ENCODE data around the gene PDZD2. TPM values are rescaled to one million over a fixed set of nuclear protein-coding genes. Genes with fewer than 3 reads are reported as not detected.

PDZD2 gene
- total and polyA plus RNA-seq, 4 experiments from 2014 or later, result 0.07 to 1.1 (median 0.68) TPM

GRCh38 chr5:32017692-32018367 is 378.9 kb downstream of the PDZD2 start:
- intact Hi-C loops (cut with micrococcal nuclease), result no loop called here
- Mint-ChIP-seq H3K4me1 (peaks cover 0 to 5% (median 2%) of the 10 kb centered on the region in 4 donors), H3K9me3 (no peaks in the 10 kb centered on the region), H3K27ac (peak overlapping the region in 1 of 7 donors; percentile 29), H3K36me3 (no peaks in the 10 kb centered on the region), H3K27me3 (peaks cover 0 to 1% of the 10 kb centered on the region in 2 donors), H3K4me3 (peak overlapping the region in 1 of 8 donors; percentile 6)
- CTCF ChIA-PET (ENCODE audit: partially characterized antibody), result no interaction called here
- Histone ChIP-seq H3K4me3 (ENCODE audit: low read length in 2 of 2) (no peak overlapping the region), H3K36me3 (ENCODE audit: insufficient read depth, low read length) (no peaks in the 10 kb centered on the region), H3K4me1 (ENCODE audit: insufficient read depth, low read length) (no peaks in the 10 kb centered on the region), H3K9me3 (ENCODE audit: control insufficient read depth in 1 of 2, low read length in 2 of 2) (no peaks in the 10 kb centered on the region), H3K27me3 (ENCODE audit: insufficient read depth, low read length) (no peaks in the 10 kb centered on the region), H3K27ac (ENCODE audit: low read depth, low read length) (no peak overlapping the region)
- POLR2A ChIA-PET (ENCODE audit: partially characterized antibody), result interaction anchor here (0.8 kb wide), 1 partner anchor 15 kb away, joined by 4 read pairs; no protein-coding TSS in a partner anchor
- no peak for DNase-seq

GRCh38 chr5:32018476-32019436 is 379.8 kb downstream of the PDZD2 start:
- peak overlapping the region in 1 of 8 donors; percentile 0 for H3K4me3 Mint-ChIP-seq
- POLR2A ChIA-PET (ENCODE audit: partially characterized antibody), result interaction anchor here (0.8 kb wide), 1 partner anchor 14 kb away, joined by 4 read pairs; no protein-coding TSS in a partner anchor
- peaks cover 0 to 5% (median 2%) of the 10 kb centered on the region in 4 donors for H3K4me1 Mint-ChIP-seq
- no peaks in the 10 kb centered on the region for H3K9me3 Mint-ChIP-seq
- Histone ChIP-seq H3K9me3 (ENCODE audit: control insufficient read depth in 1 of 2, low read length in 2 of 2) (no peaks in the 10 kb centered on the region), H3K27ac (ENCODE audit: low read depth, low read length) (no peak overlapping the region), H3K27me3 (ENCODE audit: insufficient read depth, low read length) (no peaks in the 10 kb centered on the region), H3K4me3 (ENCODE audit: low read length in 2 of 2) (no peak overlapping the region), H3K36me3 (ENCODE audit: insufficient read depth, low read length) (no peaks in the 10 kb centered on the region), H3K4me1 (ENCODE audit: insufficient read depth, low read length) (no peaks in the 10 kb centered on the region)
- H3K27me3 Mint-ChIP-seq, result peaks cover 0 to 1% of the 10 kb centered on the region in 2 donors
- H3K36me3 Mint-ChIP-seq, result no peaks in the 10 kb centered on the region
- CTCF ChIA-PET (ENCODE audit: partially characterized antibody), result no interaction called here
- H3K27ac Mint-ChIP-seq, result no peak overlapping the region
- no peak for DNase-seq
- intact Hi-C loops (cut with micrococcal nuclease), result no loop called here

GRCh38 chr5:32020271-32020670 is 381.3 kb downstream of the PDZD2 start:
- ChIA-PET CTCF (ENCODE audit: partially characterized antibody) (no interaction called here), POLR2A (ENCODE audit: partially characterized antibody) (interaction anchor here (0.7 kb wide), 1 partner anchor 10 kb away, joined by 4 read pairs; no protein-coding TSS in a partner anchor)
- Histone ChIP-seq H3K36me3 (ENCODE audit: insufficient read depth, low read length) (no peaks in the 10 kb centered on the region), H3K27me3 (ENCODE audit: insufficient read depth, low read length) (no peaks in the 10 kb centered on the region), H3K4me1 (ENCODE audit: insufficient read depth, low read length) (no peaks in the 10 kb centered on the region), H3K9me3 (ENCODE audit: control insufficient read depth in 1 of 2, low read length in 2 of 2) (no peaks in the 10 kb centered on the region), H3K4me3 (ENCODE audit: low read length in 2 of 2) (peak overlapping the region in 1 of 2 donors; percentile 44), H3K27ac (ENCODE audit: low read depth, low read length) (peak overlapping the region; percentile 6)
- Mint-ChIP-seq H3K9me3 (no peaks in the 10 kb centered on the region), H3K36me3 (no peaks in the 10 kb centered on the region), H3K27me3 (peaks cover 0 to 4% of the 10 kb centered on the region in 2 donors), H3K27ac (peak overlapping the region; percentile 35 to 96 (median 84)), H3K4me1 (peaks cover 0 to 5% (median 2%) of the 10 kb centered on the region in 4 donors), H3K4me3 (peak overlapping the region; percentile 61 to 83 (median 70))
- intact Hi-C loops (cut with micrococcal nuclease), result no loop called here
- peak in 3 of 5 donors; percentile 21 to 44 (median 29) for DNase-seq

- no peaks in the 10 kb centered on the region for H3K9me3 ChIP-seq (ENCODE audit: control insufficient read depth in 1 of 2, low read length in 2 of 2)
- Mint-ChIP-seq H3K4me1 (peaks cover 0 to 5% (median 2%) of the 10 kb centered on the region in 4 donors), H3K27ac (peak overlapping the region in 5 of 7 donors; percentile 27 to 96 (median 84)), H3K27me3 (peaks cover 0 to 3% of the 10 kb centered on the region in 2 donors), H3K9me3 (no peaks in the 10 kb centered on the region), H3K36me3 (no peaks in the 10 kb centered on the region), H3K4me3 (peak overlapping the region in 7 of 8 donors; percentile 61 to 83 (median 74))
- H3K27ac ChIP-seq (ENCODE audit: low read depth, low read length), result no peak overlapping the region
- H3K36me3 ChIP-seq (ENCODE audit: insufficient read depth, low read length), result no peaks in the 10 kb centered on the region
- intact Hi-C loops (cut with micrococcal nuclease), result no loop called here
- CTCF ChIA-PET (ENCODE audit: partially characterized antibody), result interaction anchor here (0.8 kb wide), 1 partner anchor 9 kb away, joined by 4 read pairs; no protein-coding TSS in a partner anchor
- H3K27me3 ChIP-seq (ENCODE audit: insufficient read depth, low read length), result no peaks in the 10 kb centered on the region
- DNase-seq, result no peak
- H3K4me1 ChIP-seq (ENCODE audit: insufficient read depth, low read length), result no peaks in the 10 kb centered on the region
- no peak overlapping the region for H3K4me3 ChIP-seq (ENCODE audit: low read length in 2 of 2)
- POLR2A ChIA-PET (ENCODE audit: partially characterized antibody), result no interaction called here
Measured at GRCh38 chr5:32020946-32021345, 382.0 kb downstream of the PDZD2 start.

GRCh38 chr5:32021771-32022170 is 382.8 kb downstream of the PDZD2 start:
- H3K27ac Mint-ChIP-seq, result peak overlapping the region in 2 of 7 donors; percentile 22 to 60
- POLR2A ChIA-PET (ENCODE audit: partially characterized antibody), result no interaction called here
- intact Hi-C loops (cut with micrococcal nuclease), result no loop called here

GRCh38 chr5:32022638-32023037 is 383.7 kb downstream of the PDZD2 start:
- Histone ChIP-seq H3K27ac (ENCODE audit: low read depth, low read length) (no peak overlapping the region), H3K9me3 (ENCODE audit: control insufficient read depth in 1 of 2, low read length in 2 of 2) (no peaks in the 10 kb centered on the region), H3K36me3 (ENCODE audit: insufficient read depth, low read length) (no peaks in the 10 kb centered on the region), H3K4me3 (ENCODE audit: low read length in 2 of 2) (no peak overlapping the region), H3K27me3 (ENCODE audit: insufficient read depth, low read length) (no peaks in the 10 kb centered on the region), H3K4me1 (ENCODE audit: insufficient read depth, low read length) (no peaks in the 10 kb centered on the region)
- intact Hi-C loops (cut with micrococcal nuclease), result no loop called here
- no peak for DNase-seq
- no peaks in the 10 kb centered on the region for H3K9me3 Mint-ChIP-seq
- H3K27me3 Mint-ChIP-seq, result peaks cover 2% of the 10 kb centered on the region in 2 donors
- ChIA-PET POLR2A (ENCODE audit: partially characterized antibody) (no interaction called here), CTCF (ENCODE audit: partially characterized antibody) (no interaction called here)
- H3K27ac Mint-ChIP-seq, result peak overlapping the region in 1 of 7 donors; percentile 86
- H3K4me3 Mint-ChIP-seq, result no peak overlapping the region
- H3K4me1 Mint-ChIP-seq, result peaks cover 0 to 5% (median 2%) of the 10 kb centered on the region in 4 donors
- H3K36me3 Mint-ChIP-seq, result no peaks in the 10 kb centered on the region

More at GRCh38 chr5:32021771-32022170, 382.8 kb downstream of the PDZD2 start:
- no peaks in the 10 kb centered on the region for H3K9me3 ChIP-seq (ENCODE audit: control insufficient read depth in 1 of 2, low read length in 2 of 2)
- DNase-seq, result no peak
- H3K27me3 ChIP-seq (ENCODE audit: insufficient read depth, low read length), result no peaks in the 10 kb centered on the region
- H3K4me3 ChIP-seq (ENCODE audit: low read length in 2 of 2), result no peak overlapping the region
- Mint-ChIP-seq H3K4me1 (peaks cover 0 to 5% (median 2%) of the 10 kb centered on the region in 4 donors), H3K4me3 (peak overlapping the region in 5 of 8 donors; percentile 7 to 67 (median 18)), H3K36me3 (no peaks in the 10 kb centered on the region), H3K9me3 (no peaks in the 10 kb centered on the region), H3K27me3 (peaks cover 2% of the 10 kb centered on the region in 2 donors)
- H3K27ac ChIP-seq (ENCODE audit: low read depth, low read length), result no peak overlapping the region
- H3K4me1 ChIP-seq (ENCODE audit: insufficient read depth, low read length), result no peaks in the 10 kb centered on the region
- no peaks in the 10 kb centered on the region for H3K36me3 ChIP-seq (ENCODE audit: insufficient read depth, low read length)
- CTCF ChIA-PET (ENCODE audit: partially characterized antibody), result interaction anchor here (0.8 kb wide), 1 partner anchor 10 kb away, joined by 4 read pairs; no protein-coding TSS in a partner anchor

- H3K27me3 Mint-ChIP-seq, result peaks cover 2% of the 10 kb centered on the region in 2 donors
- H3K9me3 Mint-ChIP-seq, result no peaks in the 10 kb centered on the region
- intact Hi-C loops (cut with micrococcal nuclease), result no loop called here
- Histone ChIP-seq H3K27ac (ENCODE audit: low read depth, low read length) (no peak overlapping the region), H3K27me3 (ENCODE audit: insufficient read depth, low read length) (no peaks in the 10 kb centered on the region), H3K4me1 (ENCODE audit: insufficient read depth, low read length) (no peaks in the 10 kb centered on the region), H3K4me3 (ENCODE audit: low read length in 2 of 2) (no peak overlapping the region), H3K9me3 (ENCODE audit: control insufficient read depth in 1 of 2, low read length in 2 of 2) (no peaks in the 10 kb centered on the region), H3K36me3 (ENCODE audit: insufficient read depth, low read length) (no peaks in the 10 kb centered on the region)
- ChIA-PET POLR2A (ENCODE audit: partially characterized antibody) (no interaction called here), CTCF (ENCODE audit: partially characterized antibody) (interaction anchor here (1.2 kb wide), 1 partner anchor 13 kb away, joined by 4 read pairs; no protein-coding TSS in a partner anchor)
- DNase-seq, result no peak
- peak overlapping the region in 1 of 8 donors; percentile 56 for H3K4me3 Mint-ChIP-seq
- no peak overlapping the region for H3K27ac Mint-ChIP-seq
- H3K36me3 Mint-ChIP-seq, result no peaks in the 10 kb centered on the region
- H3K4me1 Mint-ChIP-seq, result peaks cover 0 to 2% (median under 1%) of the 10 kb centered on the region in 4 donors
Measured at GRCh38 chr5:32023816-32024215, 384.9 kb downstream of the PDZD2 start.
